Skeletal muscle tissue (tissue), 4 donors: ENCODE results near the gene RPA4. TPM values are rescaled to one million over a fixed set of nuclear protein-coding genes. Genes with fewer than 3 reads are reported as not detected.
"Not testable (repeated sequence)": the region's sequence is repeated elsewhere in the genome, so short reads cannot be mapped to it uniquely, and the experiment has no call there.

Experiments used
- H3K27ac ChIP-seq: one replicate; pipeline ENCODE4 v1.7.0; 2013; ENCODE audit warnings: mild to moderate bottlenecking, low read depth, low read length, inconsistent platforms
- H3K27me3 ChIP-seq, 3 donors: one replicate each; pipeline ENCODE4 v1.7.0; 2013; ENCODE audit warnings: low read length in 3 of 3; ENCODE audit not compliant: control insufficient read depth in 3 of 3, insufficient read depth in 3 of 3
- H3K36me3 ChIP-seq, 3 donors: one replicate each; pipeline ENCODE4 v1.7.0; 2013; ENCODE audit warnings: low read length in 3 of 3; ENCODE audit not compliant: control insufficient read depth in 3 of 3, insufficient read depth in 3 of 3
- H3K4me1 ChIP-seq, 3 donors: one replicate each; pipeline ENCODE4 v1.7.0; 2013; ENCODE audit warnings: low read length in 3 of 3, mild to moderate bottlenecking in 3 of 3; ENCODE audit not compliant: control insufficient read depth in 3 of 3, insufficient read depth in 3 of 3
- H3K4me3 ChIP-seq, 3 donors: one replicate each; pipeline ENCODE4 v1.7.0; 2013; ENCODE audit warnings: low read length in 3 of 3
- H3K9ac ChIP-seq, 3 donors: one replicate each; pipeline ENCODE4 v1.7.0; 2013; ENCODE audit warnings: low read length in 3 of 3, mild to moderate bottlenecking in 3 of 3, moderate library complexity in 2 of 3, low read depth in 1 of 3
- H3K9me3 ChIP-seq, 3 donors: one replicate each; pipeline ENCODE4 v1.7.0; 2013; ENCODE audit warnings: low read length in 3 of 3; ENCODE audit not compliant: control insufficient read depth in 3 of 3
- total RNA-seq: library from RNA; depleted of rRNA; stranded (reverse); fragments of >200 nt; gene quantifications from one replicate; pipeline ENCODE4 v1.2.3, GENCODE V29; 2014
- donor health status: Osteomylitis.

RPA4 gene
- 2.6 TPM for total RNA-seq

GRCh38 chrX:96883608-96884007 is at the start of gene RPA4:
Gene RPA4, plus strand, starts transcription at chrX:96883908. Its CDS starts 403 bp downstream, at chrX:96884311.
- no peaks in the 10 kb centered on the region for H3K4me1 ChIP-seq

GRCh38 chrX:96834137-96834536 is 49.6 kb upstream of the RPA4 start:
- Histone ChIP-seq H3K4me1 (no peaks in the 10 kb centered on the region), H3K4me3 (no peak overlapping the region), H3K9me3 (no peaks in the 10 kb centered on the region), H3K27me3 (no peaks in the 10 kb centered on the region), H3K9ac (no peak overlapping the region), H3K36me3 (no peaks in the 10 kb centered on the region), H3K27ac (no peak overlapping the region)

More at GRCh38 chrX:96883608-96884007, at the start of gene RPA4:
- peaks cover 0 to 9% (median 0%) of the 10 kb centered on the region in 3 donors for H3K36me3 ChIP-seq
- H3K9me3 ChIP-seq: no peaks in the 10 kb centered on the region
- H3K27ac ChIP-seq: no peak within 1 kb of the TSS
- no peaks in the 10 kb centered on the region for H3K27me3 ChIP-seq
- no peak within 1 kb of the TSS for H3K9ac ChIP-seq
- no peak within 1 kb of the TSS for H3K4me3 ChIP-seq

- H3K27ac ChIP-seq: no peak overlapping the region
- no peaks in the 10 kb centered on the region for H3K4me1 ChIP-seq
- H3K9ac ChIP-seq: no peak overlapping the region
- H3K27me3 ChIP-seq: no peaks in the 10 kb centered on the region
- H3K36me3 ChIP-seq: no peaks in the 10 kb centered on the region
- no peaks in the 10 kb centered on the region for H3K9me3 ChIP-seq
- H3K4me3 ChIP-seq: no peak overlapping the region
Observed at GRCh38 chrX:96835660-96836289, 47.9 kb upstream of the RPA4 start.

GRCh38 chrX:96837808-96838207 is 45.9 kb upstream of the RPA4 start:
- H3K27ac ChIP-seq: peak overlapping the region; percentile 33
- H3K4me1 ChIP-seq: peaks cover 0 to 4% (median 0%) of the 10 kb centered on the region in 3 donors

GRCh38 chrX:96838537-96838936 is 45.2 kb upstream of the RPA4 start:
- Histone ChIP-seq H3K4me1 (peaks cover 0 to 4% (median 0%) of the 10 kb centered on the region in 3 donors), H3K9ac (no peak overlapping the region), H3K36me3 (no peaks in the 10 kb centered on the region), H3K9me3 (no peaks in the 10 kb centered on the region), H3K27ac (no peak overlapping the region), H3K27me3 (no peaks in the 10 kb centered on the region), H3K4me3 (no peak overlapping the region)

More at GRCh38 chrX:96837808-96838207, 45.9 kb upstream of the RPA4 start:
- Histone ChIP-seq H3K27me3 (no peaks in the 10 kb centered on the region), H3K9ac (no peak overlapping the region), H3K4me3 (no peak overlapping the region), H3K36me3 (no peaks in the 10 kb centered on the region), H3K9me3 (no peaks in the 10 kb centered on the region)

GRCh38 chrX:96841325-96841724 is 42.4 kb upstream of the RPA4 start:
- Histone ChIP-seq H3K27ac (peak overlapping the region; percentile 71), H3K4me3 (no peak overlapping the region), H3K9me3 (no peaks in the 10 kb centered on the region), H3K4me1 (peaks cover 0 to 4% (median 0%) of the 10 kb centered on the region in 3 donors), H3K9ac (no peak overlapping the region), H3K36me3 (no peaks in the 10 kb centered on the region), H3K27me3 (no peaks in the 10 kb centered on the region)

- H3K9me3 ChIP-seq, H3K9ac ChIP-seq, H3K27me3 ChIP-seq, H3K4me1 ChIP-seq, H3K4me3 ChIP-seq, H3K36me3 ChIP-seq: not testable (repeated sequence)
- H3K27ac ChIP-seq: peak overlapping the region; percentile 71
Observed at GRCh38 chrX:96841866-96842265, 41.8 kb upstream of the RPA4 start.

GRCh38 chrX:96843566-96843965 is 40.1 kb upstream of the RPA4 start:
- Histone ChIP-seq H3K9ac (no peak overlapping the region), H3K4me1 (peaks cover 0 to 4% (median 0%) of the 10 kb centered on the region in 3 donors), H3K9me3 (no peaks in the 10 kb centered on the region), H3K4me3 (no peak overlapping the region), H3K27me3 (no peaks in the 10 kb centered on the region), H3K27ac (no peak overlapping the region), H3K36me3 (no peaks in the 10 kb centered on the region)

- Histone ChIP-seq H3K9me3 (no peaks in the 10 kb centered on the region), H3K4me3 (no peak overlapping the region), H3K36me3 (no peaks in the 10 kb centered on the region), H3K27me3 (no peaks in the 10 kb centered on the region), H3K27ac (no peak overlapping the region), H3K9ac (no peak overlapping the region), H3K4me1 (no peaks in the 10 kb centered on the region)
Observed at GRCh38 chrX:96846841-96847240, 36.9 kb upstream of the RPA4 start.

- not testable (repeated sequence) for H3K27me3 ChIP-seq, H3K9ac ChIP-seq, H3K4me1 ChIP-seq, H3K9me3 ChIP-seq, H3K36me3 ChIP-seq, H3K4me3 ChIP-seq, H3K27ac ChIP-seq
Observed at GRCh38 chrX:96859422-96859821, 24.3 kb upstream of the RPA4 start.
